KMS-11 (cell line): ENCODE results near the gene NPC2.

Experiments
- H2AFZ ChIP-seq: fragments of 200-600 bp; sonication (generic); 2 replicates; pipeline ENCODE4 v1.6.1; 2016; ENCODE audit warnings: antibody characterized with exemption, mixed run types, low read depth
- H3K27ac ChIP-seq: fragments of 200-600 bp; sonication (generic); 2 replicates; pipeline ENCODE4 v1.6.1; 2016; ENCODE audit warnings: mild to moderate bottlenecking, mixed run types
- H3K27me3 ChIP-seq: fragments of 200-600 bp; sonication (generic); 2 replicates; pipeline ENCODE4 v1.6.1; 2017; ENCODE audit warnings: mild to moderate bottlenecking, low read depth, mixed run types, moderate library complexity; ENCODE audit not compliant: insufficient read depth
- H3K36me3 ChIP-seq: fragments of 200-600 bp; sonication (generic); 2 replicates; pipeline ENCODE4 v1.6.1; 2017; ENCODE audit warnings: mild to moderate bottlenecking, mixed run types; ENCODE audit not compliant: insufficient read depth
- H3K4me1 ChIP-seq: fragments of 200-600 bp; sonication (generic); 2 replicates; pipeline ENCODE4 v1.6.1; 2016; ENCODE audit warnings: mild to moderate bottlenecking, low read depth, mixed run types; ENCODE audit not compliant: poor library complexity, severe bottlenecking
- H3K4me2 ChIP-seq: fragments of 200-600 bp; sonication (generic); 2 replicates; pipeline ENCODE4 v1.7.0; 2016; ENCODE audit warnings: mild to moderate bottlenecking, mixed run types
- H3K4me3 ChIP-seq: fragments of 200-600 bp; sonication (generic); IDR thresholded peaks from 2 replicates; pipeline ENCODE4 v1.6.1; 2017; ENCODE audit warnings: low read depth, low read length, mixed read lengths; ENCODE audit not compliant: insufficient read depth
- H3K79me2 ChIP-seq: fragments of 200-600 bp; sonication (generic); 2 replicates; pipeline ENCODE4 v1.6.1; 2016; ENCODE audit warnings: low read depth, mixed run types; ENCODE audit not compliant: insufficient read depth
- H3K9ac ChIP-seq: fragments of 200-600 bp; sonication (generic); 2 replicates; pipeline ENCODE4 v1.6.1; 2016; ENCODE audit warnings: mild to moderate bottlenecking, mixed run types
- H4K20me1 ChIP-seq: fragments of 200-600 bp; sonication (generic); 2 replicates; pipeline ENCODE4 v1.6.1; 2016; ENCODE audit warnings: mild to moderate bottlenecking, mixed run types; ENCODE audit not compliant: insufficient read depth
- CTCF ChIP-seq: fragments of 200-600 bp; sonication (generic); conservative IDR thresholded peaks from 2 replicates; pipeline ENCODE4 v1.6.1; 2017; ENCODE audit warnings: low read depth, mild to moderate bottlenecking, antibody characterized with exemption, low read length, moderate library complexity, mixed read lengths

NPC2 gene

GRCh38 chr14:74486164-74486563 lies 6.9 kb downstream of the NPC2 start:
- Histone ChIP-seq H3K4me1 (peaks cover 5% of the 10 kb centered on the region), H4K20me1 (no peaks in the 10 kb centered on the region), H2AFZ (no peak overlapping the region), H3K9ac (no peak overlapping the region), H3K36me3 (no peaks in the 10 kb centered on the region), H3K27me3 (no peaks in the 10 kb centered on the region), H3K79me2 (no peaks in the 10 kb centered on the region), H3K4me2 (no peak overlapping the region), H3K27ac (no peak overlapping the region), H3K4me3 (no peak overlapping the region)
- TF ChIP-seq CTCF, result no peak

GRCh38 chr14:74483321-74483720 lies 9.8 kb downstream of the NPC2 start:
- Histone ChIP-seq H3K9ac (no peak overlapping the region), H3K4me3 (no peak overlapping the region), H3K4me2 (no peak overlapping the region), H3K36me3 (no peaks in the 10 kb centered on the region), H2AFZ (no peak overlapping the region), H3K4me1 (no peaks in the 10 kb centered on the region), H3K27ac (no peak overlapping the region), H3K79me2 (no peaks in the 10 kb centered on the region), H3K27me3 (no peaks in the 10 kb centered on the region), H4K20me1 (no peaks in the 10 kb centered on the region)
- no peak for TF ChIP-seq CTCF

GRCh38 chr14:74482571-74482970 lies 10.5 kb downstream of the NPC2 start:
- Histone ChIP-seq H3K27ac (no peak overlapping the region), H3K27me3 (no peaks in the 10 kb centered on the region), H2AFZ (no peak overlapping the region), H3K9ac (no peak overlapping the region), H3K36me3 (no peaks in the 10 kb centered on the region), H3K4me2 (no peak overlapping the region), H4K20me1 (no peaks in the 10 kb centered on the region), H3K4me1 (no peaks in the 10 kb centered on the region), H3K4me3 (no peak overlapping the region), H3K79me2 (no peaks in the 10 kb centered on the region)
- TF ChIP-seq CTCF, result no peak

GRCh38 chr14:74480046-74480445 lies 13.1 kb downstream of the NPC2 start:
- no peak overlapping the region for H3K9ac ChIP-seq
- H3K4me1 ChIP-seq, result no peaks in the 10 kb centered on the region
- no peak overlapping the region for H2AFZ ChIP-seq
- no peaks in the 10 kb centered on the region for H4K20me1 ChIP-seq
- H3K4me2 ChIP-seq, result no peak overlapping the region
- TF ChIP-seq CTCF, result no peak
- no peak overlapping the region for H3K4me3 ChIP-seq
- H3K79me2 ChIP-seq, result no peaks in the 10 kb centered on the region
- H3K27me3 ChIP-seq, result no peaks in the 10 kb centered on the region
- H3K27ac ChIP-seq, result no peak overlapping the region
- H3K36me3 ChIP-seq, result no peaks in the 10 kb centered on the region
